HCEC 1CT (cell line): ENCODE data around the gene FOXD1.
"Not testable (repeated sequence)": the region's sequence is repeated elsewhere in the genome, so short reads cannot be mapped to it uniquely, and the experiment has no call there.

ENCODE experiments used
- DNase-seq: peaks from one replicate; pipeline ENCODE4 v3.0.0-alpha.2; 2017

Gene FOXD1

GRCh38 chr5:73415171-73415570, 33.4 kb downstream of the FOXD1 start:
- no peak for DNase-seq

GRCh38 chr5:73412597-73412988, 36.0 kb downstream of the FOXD1 start:
- DNase-seq = peak; percentile 80

GRCh38 chr5:73411936-73412596, 36.5 kb downstream of the FOXD1 start:
- DNase-seq = no peak

- not testable (repeated sequence) for DNase-seq
These were observed 38.6 kb downstream of the FOXD1 start for GRCh38 chr5:73409927-73410326.

GRCh38 chr5:73405691-73406090, 42.9 kb downstream of the FOXD1 start:
- no peak for DNase-seq

GRCh38 chr5:73399775-73400174, 48.8 kb downstream of the FOXD1 start:
- DNase-seq = no peak
